ENCODE results near the gene LAMA2.

The LAMA2 gene

GRCh38 chr6:129497481-129498441 lies 614.8 kb downstream of the LAMA2 start:
- DNase-seq (ENCODE audit: low spot score), result no peak

- DNase-seq (ENCODE audit: low spot score), result no peak
These were observed 615.6 kb downstream of the LAMA2 start for GRCh38 chr6:129498541-129498940.

- DNase-seq (ENCODE audit: low spot score), result peak; percentile 79
These were observed 616.3 kb downstream of the LAMA2 start for GRCh38 chr6:129498950-129499842.

GRCh38 chr6:129499843-129500219 lies 616.9 kb downstream of the LAMA2 start:
- no peak for DNase-seq (ENCODE audit: low spot score)

- peak; percentile 39 for DNase-seq (ENCODE audit: low spot score)
These were observed 618.2 kb downstream of the LAMA2 start for GRCh38 chr6:129500958-129501739.

GRCh38 chr6:129501740-129502660 lies 619.1 kb downstream of the LAMA2 start:
- DNase-seq (ENCODE audit: low spot score), result no peak

- no peak for DNase-seq (ENCODE audit: low spot score)
These were observed 621.5 kb downstream of the LAMA2 start for GRCh38 chr6:129504456-129504855.

GRCh38 chr6:129507059-129507807 lies 624.3 kb downstream of the LAMA2 start:
- DNase-seq (ENCODE audit: low spot score), result no peak

GRCh38 chr6:129507846-129508245 lies 624.9 kb downstream of the LAMA2 start:
- no peak for DNase-seq (ENCODE audit: low spot score)

GRCh38 chr6:129508477-129509145 lies 625.7 kb downstream of the LAMA2 start:
- no peak for DNase-seq (ENCODE audit: low spot score)

- DNase-seq (ENCODE audit: low spot score), result no peak
These were observed 628.0 kb downstream of the LAMA2 start for GRCh38 chr6:129510950-129511349.

GRCh38 chr6:129513471-129513870 lies 630.5 kb downstream of the LAMA2 start:
- no peak for DNase-seq (ENCODE audit: low spot score)

GRCh38 chr6:129515004-129515403 lies 632.1 kb downstream of the LAMA2 start:
- no peak for DNase-seq (ENCODE audit: low spot score)

- DNase-seq (ENCODE audit: low spot score), result no peak
These were observed 633.1 kb downstream of the LAMA2 start for GRCh38 chr6:129516005-129516404.

GRCh38 chr6:129516787-129517186 lies 633.8 kb downstream of the LAMA2 start:
- DNase-seq (ENCODE audit: low spot score), result no peak

- DNase-seq (ENCODE audit: low spot score), result no peak
These were observed 634.4 kb downstream of the LAMA2 start for GRCh38 chr6:129517288-129517687.

- DNase-seq (ENCODE audit: low spot score), result no peak
These were observed 636.8 kb downstream of the LAMA2 start for GRCh38 chr6:129519750-129520149.

- DNase-seq (ENCODE audit: low spot score), result no peak
These were observed 639.0 kb downstream of the LAMA2 start for GRCh38 chr6:129521946-129522345.

GRCh38 chr6:129523816-129524215 lies 640.9 kb downstream of the LAMA2 start:
- no peak for DNase-seq (ENCODE audit: low spot score)

GRCh38 chr6:129525055-129525454 lies 642.1 kb downstream of the LAMA2 start:
- DNase-seq (ENCODE audit: low spot score), result no peak
